NCI-H2107 treated with DMSO at 0.1 percent for 48 hours (cell line): ENCODE data around the gene SPATA16.

Experiments
- DNase-seq: peaks from one replicate; lab custom pipeline; 2025; ENCODE audit not compliant: unreplicated experiment; lab: John Stamatoyannopoulos, UW

The SPATA16 gene

DNA sequence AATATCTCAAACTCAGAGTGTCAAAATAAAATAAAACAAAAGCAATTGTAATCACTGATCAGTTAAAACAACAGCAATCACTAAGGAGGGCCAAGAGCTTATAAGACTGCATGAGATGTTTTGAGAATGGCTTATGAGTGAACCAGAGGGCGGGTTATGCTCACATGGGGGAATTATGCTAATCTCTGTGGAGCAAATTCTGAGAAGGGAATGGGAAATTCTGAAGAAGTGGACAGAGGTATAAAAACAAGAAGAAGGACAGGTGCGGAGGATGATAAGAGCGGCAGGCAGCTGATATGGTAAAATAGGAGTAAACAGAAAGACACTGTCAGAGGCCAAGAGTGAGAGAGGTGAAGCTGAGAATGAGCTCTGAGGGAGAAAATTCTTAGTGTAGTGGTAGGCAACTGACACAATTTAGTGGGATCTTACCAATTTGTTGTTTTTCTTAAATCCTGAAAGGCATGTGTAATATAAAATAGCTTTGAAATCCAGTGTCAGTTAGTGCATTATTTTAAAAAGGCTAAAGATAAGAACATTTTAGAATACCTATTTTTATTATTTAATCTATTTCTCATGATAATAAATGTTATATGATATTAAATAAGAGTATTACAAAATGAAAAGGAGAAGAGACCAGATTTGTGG lies 133.8 kb downstream of the SPATA16 start:
- DNase-seq, result no peak

GRCh38 chr3:173006006-173006405 lies 135.0 kb downstream of the SPATA16 start:
- no peak for DNase-seq

DNA sequence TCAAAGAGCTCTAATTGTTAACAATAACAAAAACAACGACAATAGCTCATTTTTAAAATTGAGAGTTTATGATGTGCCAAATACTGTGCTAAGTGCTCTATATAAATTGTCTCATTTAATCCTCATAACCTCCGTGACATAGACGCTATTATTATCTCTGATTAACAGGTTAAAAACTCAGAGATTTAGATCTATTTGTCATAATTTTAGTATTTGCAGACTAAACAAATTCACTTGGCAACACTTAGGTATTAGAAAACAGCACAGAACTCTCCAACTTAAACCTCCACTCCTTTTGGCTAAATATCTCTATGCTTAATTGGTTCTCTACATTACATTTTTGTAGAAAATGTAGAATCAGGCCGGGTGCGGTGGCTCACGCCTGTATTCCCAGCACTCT lies 136.4 kb downstream of the SPATA16 start:
- DNase-seq, result no peak

DNA sequence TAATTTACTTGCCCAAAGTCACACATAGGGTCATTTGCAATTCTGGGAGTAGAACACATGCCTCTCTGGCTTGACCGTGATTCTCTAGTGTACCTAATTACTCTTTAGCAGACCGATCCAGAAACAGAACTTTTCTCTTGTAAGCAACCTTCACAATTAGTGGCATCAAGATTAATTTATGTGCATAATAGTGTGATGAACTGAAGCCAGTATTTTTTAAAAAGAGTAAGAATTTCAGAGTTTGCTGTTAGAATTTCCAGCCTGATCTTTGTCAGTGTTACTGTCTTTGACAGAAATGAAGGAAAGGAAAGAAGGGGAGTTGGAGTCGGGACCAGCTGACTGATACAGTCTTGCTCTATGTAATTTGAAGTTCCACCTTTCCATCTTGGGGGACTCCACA lies 137.1 kb downstream of the SPATA16 start:
- no peak for DNase-seq

DNA sequence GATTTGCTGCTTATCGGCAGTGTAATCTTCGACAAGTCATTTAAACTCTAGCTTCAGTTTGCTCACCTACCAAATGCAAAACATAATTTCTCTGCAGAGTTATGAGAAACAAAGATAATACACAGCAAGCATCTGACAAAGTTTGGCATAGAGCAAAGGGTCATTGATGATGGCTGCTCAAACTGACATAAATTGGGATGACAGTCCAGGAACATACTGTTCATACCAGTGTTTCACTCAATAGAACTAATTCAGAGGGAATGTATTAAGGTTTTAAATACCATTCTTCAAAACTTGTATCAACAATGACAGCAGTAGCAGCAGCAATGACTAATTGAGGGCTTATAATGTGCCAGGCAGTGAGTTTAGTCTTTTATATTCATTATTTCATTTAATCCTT lies 137.6 kb downstream of the SPATA16 start:
- no peak for DNase-seq

DNA sequence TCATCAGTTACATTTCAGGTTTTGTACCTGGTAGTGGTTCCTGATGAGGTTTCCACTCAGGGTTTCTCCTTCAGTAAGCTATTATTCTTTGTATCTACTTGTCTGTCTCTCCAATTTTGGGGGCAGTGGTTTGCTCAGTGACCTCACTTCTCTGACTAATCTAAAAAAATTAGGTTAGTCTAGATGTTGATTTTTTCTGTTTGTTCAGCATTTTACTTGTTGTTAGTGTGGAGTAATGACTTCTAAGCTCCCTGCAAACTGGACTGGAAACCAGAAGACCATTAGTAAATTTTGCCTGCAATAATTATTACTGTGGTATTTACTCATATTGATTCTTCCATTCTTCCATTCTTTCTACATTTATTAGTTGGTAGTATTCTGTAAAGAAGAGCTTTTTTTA lies 139.4 kb downstream of the SPATA16 start:
- no peak for DNase-seq

DNA sequence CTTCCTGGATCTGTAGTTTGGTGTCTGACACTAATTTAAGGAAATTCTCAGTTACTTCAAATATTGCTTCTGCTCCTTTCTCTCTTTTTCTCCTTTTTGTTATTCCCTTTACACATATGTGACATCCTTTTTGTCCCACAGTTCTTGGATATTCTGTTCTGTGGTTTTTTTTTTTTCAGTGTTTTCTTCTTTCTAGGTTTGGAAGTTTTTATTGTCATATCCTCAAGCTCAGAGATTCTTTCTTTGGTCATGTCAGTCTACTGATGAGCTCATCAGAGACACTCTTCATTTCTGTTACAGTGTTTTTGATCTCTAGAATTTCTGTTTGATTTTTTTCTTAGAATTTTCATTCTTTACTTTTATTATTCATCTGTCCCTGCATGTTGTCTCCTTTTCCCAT lies 140.5 kb downstream of the SPATA16 start:
- DNase-seq, result no peak

GRCh38 chr3:172993412-172993811 lies 147.6 kb downstream of the SPATA16 start:
- no peak for DNase-seq

DNA sequence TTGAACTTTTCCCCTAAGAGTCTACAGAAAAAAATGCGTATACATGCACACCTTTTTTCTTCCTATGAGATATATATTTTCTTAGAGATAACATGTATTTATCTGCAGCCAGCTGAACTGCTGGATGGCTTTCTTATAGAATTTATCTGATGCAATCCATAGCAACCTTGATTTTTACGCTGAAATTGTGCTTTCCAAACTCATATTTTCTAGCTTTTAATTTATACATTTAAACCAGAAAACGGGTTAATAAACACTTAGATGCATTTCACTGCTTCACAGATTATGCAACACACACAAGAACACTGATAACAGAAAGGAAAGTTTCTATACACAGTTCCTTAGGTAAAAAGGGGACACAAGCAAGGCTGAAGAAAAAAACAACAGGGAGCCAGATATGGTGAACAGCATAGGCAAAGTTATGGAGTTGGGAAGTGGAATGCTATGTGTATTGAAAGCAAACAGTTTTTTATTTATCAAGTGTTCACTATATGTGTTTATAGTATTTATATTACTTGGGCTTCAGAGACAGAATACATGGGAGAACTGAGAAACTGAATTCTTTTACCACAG lies 149.5 kb downstream of the SPATA16 start:
- no peak for DNase-seq

DNA sequence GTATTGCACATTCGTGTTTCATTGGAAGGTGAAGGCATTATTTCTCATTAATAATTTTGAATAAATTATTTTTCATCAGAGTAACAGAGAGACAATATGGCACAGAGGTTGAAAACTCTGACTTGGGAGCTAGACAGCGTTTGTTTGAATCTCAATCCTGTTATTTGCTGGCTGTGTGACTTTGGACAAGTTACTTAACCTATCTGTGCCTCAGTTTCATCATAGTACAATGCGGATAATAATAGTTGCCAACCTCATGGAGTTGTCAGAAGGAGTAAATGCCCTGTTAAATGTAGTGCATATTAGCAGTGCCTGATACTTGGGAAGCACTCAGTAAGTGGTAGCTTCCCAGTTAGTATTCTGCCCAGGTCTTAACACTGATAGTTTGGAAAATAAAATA lies 151.7 kb downstream of the SPATA16 start:
- no peak for DNase-seq

DNA sequence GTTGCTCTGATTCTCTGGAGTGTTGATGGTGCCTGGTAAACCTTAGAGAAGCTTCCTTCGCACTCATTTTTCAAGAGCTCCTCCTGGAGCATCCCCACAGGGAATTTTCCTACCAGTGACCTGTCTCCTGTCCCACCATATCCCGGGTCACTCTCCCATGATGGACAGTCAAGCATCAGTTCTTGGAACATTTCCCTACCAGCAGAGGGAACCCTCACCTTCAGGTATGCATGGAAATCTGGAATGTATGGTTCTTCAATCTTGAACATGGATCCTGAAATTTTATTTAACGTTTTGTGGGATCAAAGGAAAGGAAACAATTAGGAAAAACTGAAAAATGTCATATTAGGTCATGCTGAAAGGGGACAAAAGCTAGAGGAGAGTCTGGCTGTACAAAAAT lies 153.8 kb downstream of the SPATA16 start:
- no peak for DNase-seq

DNA sequence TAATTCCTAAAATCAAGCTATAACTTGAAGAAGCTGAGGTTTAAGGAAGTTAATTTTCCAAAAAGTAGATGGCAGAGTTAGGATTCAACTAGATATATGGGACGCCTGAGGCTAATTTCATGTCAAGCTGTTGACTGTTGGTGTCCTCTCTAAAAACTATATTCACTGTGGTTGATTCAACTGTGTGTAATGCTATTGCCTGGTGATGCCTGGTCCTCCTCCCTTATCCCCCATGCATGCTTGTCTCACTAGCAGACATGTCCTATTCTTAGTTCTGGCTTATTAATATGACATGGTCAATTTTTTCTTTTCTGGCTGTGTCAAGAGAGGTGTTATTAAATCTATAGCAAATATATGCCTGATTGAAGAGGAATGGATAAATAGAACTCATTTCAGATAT lies 156.1 kb downstream of the SPATA16 start:
- DNase-seq, result no peak

DNA sequence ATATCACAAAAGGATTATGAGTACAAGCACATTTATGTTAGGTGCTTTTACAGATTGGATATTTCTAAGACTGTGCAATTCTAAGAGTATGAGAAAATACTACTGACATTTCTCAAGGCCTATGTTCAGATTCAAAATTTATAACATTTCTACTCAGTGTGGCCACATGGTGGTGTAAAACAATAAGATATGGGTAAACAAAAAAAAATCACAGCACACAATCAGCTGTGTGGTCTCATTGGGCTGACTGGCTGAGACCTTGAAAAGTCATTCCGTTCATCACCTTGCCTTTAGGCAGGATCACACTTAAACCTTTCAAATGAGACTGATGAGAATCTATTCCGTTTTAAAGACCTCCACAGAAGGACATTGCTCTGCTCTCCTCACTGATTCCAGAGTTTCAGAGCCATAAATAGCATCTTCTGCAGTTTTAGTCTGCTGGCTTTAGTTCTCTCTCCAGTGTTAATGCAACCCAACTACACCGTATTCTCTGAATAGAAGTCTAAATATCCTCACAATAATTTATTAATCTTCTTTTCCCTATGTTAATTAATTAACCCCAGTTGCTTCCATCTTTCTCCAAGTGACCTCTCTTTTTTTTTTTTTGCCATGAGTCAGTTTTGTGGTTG lies 158.2 kb downstream of the SPATA16 start:
- no peak for DNase-seq

GRCh38 chr3:172981407-172981983 lies 159.5 kb downstream of the SPATA16 start:
- no peak for DNase-seq

DNA sequence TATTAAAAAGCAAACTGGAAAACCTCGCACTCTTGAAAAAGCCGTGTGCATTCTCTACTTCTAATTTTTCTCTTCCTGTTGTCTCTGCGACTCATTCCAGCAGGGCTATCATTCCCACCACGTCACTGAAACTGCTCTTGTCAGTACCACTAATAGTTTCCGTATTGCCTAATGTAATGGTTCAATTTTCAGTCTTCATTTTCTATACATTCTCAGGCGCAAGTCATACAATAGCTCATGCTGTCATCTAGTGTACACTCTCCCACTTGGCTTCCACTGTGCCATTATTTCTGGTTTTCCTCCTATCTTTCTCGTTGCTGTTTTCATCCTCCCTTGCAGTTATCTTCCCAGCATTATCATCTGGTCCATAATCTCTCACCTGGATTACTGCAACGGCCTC lies 160.2 kb downstream of the SPATA16 start:
- no peak for DNase-seq

DNA sequence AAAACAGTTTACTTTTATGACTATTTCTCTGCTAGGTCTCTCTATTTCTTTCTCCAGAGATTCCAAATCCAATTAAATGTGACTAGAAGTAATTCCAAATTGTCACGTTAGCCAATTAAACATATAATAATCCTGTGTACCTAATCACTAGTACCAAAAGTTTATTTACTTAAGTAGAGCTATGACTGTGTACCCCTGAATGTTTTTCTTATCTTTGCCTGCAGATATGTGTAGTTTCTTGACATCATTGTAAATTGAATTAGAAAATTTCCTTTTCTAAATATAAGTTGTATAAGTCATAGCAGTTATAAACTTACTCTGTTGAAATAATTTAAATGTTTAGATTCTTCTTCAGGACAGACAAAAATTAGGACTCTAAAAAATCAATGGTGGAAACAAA lies 163.3 kb downstream of the SPATA16 start:
- DNase-seq, result no peak

DNA sequence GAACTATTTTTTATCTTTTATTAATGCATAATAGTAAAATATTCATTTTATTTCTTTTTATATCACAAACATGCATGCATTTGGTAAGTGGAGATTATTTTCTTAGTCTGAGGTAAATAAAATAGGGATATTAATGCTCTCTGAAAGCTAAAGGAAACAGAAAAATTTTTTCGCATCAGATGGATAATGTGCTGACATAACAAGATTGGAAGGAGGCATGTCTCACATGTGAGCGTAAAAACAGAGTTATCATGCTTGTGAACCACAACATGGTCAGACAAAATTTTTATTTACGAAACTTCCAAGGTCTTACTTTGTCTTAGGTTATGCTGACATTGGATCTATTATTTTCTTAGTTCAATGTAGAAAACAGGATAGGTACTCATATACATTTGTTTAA lies 166.1 kb downstream of the SPATA16 start:
- no peak for DNase-seq

DNA sequence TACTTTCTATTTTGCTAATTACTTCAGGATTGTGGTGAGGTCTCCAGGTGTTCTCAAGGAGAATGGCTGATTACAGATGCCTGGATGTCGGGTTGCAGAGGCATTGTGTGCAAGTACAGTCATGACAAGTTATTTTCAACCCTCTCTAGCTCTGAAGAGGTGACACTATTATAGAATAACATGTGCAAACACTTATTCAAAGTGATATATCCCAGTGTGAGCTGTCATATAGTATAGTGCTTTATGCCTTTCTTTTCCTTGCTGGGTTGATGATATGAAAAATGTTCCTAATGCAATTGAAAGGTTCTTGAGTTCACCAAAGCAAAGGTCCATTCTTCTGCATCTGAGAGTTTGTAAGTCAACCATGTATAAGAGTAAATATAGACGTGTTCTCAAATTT lies 167.2 kb downstream of the SPATA16 start:
- DNase-seq, result peak; percentile 90

DNA sequence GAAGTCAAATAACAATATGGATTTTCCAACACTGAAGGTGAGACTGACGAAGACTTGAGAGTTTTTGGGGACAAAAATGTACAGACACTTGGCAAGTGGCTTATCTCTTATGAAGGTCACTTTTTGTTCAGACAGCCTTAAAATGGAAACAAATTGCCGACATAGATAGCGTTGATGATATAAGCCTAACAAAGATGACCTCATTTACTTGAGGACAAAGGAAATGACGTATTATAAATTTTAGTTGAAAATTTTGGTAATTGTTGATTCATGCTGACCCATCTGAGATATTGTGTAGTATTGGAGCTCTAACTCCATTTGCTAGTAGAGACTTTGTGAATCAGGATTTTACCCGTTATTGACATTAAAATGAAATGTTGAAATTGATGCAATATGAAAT lies 168.3 kb downstream of the SPATA16 start:
- DNase-seq, result no peak

GRCh38 chr3:172972067-172972466 lies 169.0 kb downstream of the SPATA16 start:
- DNase-seq, result no peak

DNA sequence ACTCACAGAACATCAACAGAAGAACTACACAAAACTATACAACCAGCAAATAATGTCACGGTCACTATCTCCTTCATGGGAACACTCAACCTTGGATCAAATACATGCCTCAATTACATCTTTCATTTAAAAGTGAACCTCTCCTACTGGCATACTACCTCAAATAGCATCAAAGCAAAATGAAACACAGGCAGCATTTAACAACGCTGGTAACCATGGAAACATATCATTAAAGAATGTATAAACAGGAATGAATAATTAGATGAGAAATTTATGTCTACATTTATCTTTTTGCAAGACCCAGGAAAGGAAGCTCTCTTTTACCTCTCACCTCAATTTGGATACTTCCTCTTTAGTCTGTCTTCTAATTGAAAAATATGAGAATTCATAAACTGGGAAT lies 172.4 kb downstream of the SPATA16 start:
- no peak for DNase-seq

GRCh38 chr3:172965256-172965655 lies 175.8 kb downstream of the SPATA16 start:
- no peak for DNase-seq
